SK-N-MC (cell line): ENCODE results near the gene NLRP6.

ENCODE experiments used
- EZH2 ChIP-seq: fragments of 200-600 bp; sonication (generic); IDR thresholded peaks from one replicate; pipeline ENCODE4 v1.6.1; 2017; ENCODE audit warnings: antibody characterized with exemption
- POLR2AphosphoS5 ChIP-seq: IDR thresholded peaks from 2 replicates; pipeline ENCODE4 v1.6.1; 2012; ENCODE audit warnings: mild to moderate bottlenecking, low read depth, low read length, borderline replicate concordance

DNA sequence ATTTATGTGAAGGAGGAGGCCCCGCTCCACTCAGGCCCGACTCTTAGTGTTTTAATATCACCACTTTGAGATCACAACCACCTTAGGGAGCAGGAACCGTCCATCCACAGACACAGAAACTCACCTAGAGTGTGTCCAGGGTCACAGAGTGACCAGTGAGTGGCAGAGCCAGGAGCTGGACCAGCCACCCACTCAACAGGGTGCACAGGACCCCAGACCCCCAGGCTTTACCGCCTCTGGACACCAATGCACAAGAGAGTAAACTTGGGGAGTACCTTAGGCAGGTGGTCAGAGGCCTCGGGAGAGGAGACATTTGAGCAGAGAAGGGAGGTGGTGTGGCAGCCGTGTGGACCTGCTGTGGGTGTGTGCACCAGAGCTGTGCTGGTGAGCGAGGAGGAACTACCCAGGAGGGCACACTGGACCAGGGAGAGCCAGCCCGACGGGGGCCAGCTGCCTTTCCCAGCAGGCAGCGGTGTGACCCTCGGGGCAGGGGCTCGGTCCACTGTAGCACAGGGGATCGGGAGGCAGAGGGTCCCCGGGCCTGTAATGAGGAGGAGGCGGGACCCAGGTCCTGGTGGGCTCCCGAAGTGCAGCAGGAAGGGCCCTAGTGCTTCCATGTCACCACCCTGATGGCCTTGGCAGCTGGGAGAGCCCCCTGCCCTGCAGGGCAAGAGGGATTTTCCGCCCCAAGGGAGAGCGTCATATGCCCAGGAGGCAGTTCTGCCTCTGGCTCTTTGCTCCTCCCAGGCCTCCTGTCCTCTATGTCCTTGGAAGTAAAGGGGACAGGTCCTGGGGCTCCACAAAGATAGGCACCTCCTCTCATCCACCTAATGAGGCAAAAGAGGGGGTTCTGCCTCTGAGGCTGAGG lies 7.5 kb upstream of the NLRP6 start:
- TF ChIP-seq EZH2, result no peak
- no peak for TF ChIP-seq POLR2AphosphoS5
